NCI-H2171 (cell line): ENCODE data around the gene MAGI2.

ENCODE experiments used
- DNase-seq: peaks from one replicate; lab custom pipeline; 2025; lab: John Stamatoyannopoulos, UW

MAGI2 gene

DNA sequence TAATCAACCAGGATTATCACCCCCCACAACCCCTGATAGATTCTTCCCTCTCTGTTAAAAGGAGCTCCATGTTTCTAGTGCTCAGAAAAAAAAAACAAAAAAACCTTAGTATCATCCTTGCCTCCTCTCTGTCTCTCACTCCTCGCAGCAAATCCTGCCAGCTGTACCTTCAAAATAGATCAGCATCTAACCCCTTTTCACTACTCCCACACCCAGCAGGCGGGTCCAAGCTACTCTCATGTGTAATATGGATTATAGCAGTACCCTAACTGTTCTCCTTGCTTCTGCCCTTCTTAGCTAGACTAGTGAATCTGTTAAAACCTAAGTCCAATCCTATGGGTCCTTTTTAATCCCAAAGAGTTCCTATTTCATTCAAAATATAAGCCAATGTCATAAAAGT is 667.4 kb downstream of the MAGI2 start:
- DNase-seq, result no peak

DNA sequence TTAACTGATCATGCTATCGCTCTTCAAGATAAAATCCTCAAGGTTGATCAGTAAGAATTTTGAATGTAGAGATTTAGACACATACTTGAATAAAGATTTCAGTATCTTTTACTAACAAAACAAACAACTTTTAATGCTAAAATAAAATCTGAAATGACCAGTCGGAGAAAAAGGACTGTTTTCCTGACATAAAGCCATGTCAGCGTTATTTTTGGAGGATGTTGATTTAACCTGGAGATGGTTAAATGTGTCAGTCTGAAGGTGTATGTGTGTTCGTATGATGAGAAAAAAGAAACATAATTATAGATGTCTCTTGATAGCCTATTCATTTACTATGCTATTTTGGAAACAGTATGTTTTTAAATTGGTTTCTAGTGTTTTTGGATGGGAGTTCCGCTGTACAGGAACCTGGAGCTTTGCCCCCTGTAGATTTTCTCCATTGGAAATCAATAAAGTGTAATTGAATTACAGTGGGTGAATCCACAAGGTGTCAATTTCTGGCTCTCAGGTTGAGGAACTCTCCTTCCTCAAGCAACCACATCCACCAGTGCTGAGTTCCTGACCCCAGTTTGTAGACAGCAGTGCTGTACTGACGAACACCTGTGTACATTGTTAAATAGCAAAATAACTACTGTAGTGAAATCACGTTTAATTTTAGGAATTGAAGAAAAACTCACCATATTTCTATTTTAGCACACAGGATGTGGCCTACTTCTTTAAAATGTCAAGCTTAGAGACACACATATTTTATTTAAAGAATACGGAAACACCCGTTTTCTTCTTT is 670.1 kb downstream of the MAGI2 start:
- DNase-seq, result no peak

DNA sequence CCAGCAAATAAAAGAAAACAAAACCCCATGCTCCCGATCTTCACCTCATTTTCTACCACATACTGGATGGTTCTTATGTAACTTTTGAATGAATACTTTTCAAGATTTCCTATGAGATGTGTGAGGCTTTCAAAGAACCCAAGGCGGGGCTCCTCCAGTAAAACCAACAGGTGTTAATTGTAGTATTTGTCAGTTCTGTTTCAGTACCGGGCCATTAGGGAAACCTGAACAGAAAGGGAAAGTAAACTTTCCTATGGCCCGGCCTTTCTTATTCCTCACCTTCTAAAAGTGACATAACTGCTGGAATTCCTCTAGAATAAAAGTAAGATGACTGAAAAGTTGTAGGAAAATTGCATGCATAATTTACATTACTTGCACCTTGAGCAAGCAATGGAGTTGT is 672.9 kb downstream of the MAGI2 start:
- DNase-seq, result no peak

DNA sequence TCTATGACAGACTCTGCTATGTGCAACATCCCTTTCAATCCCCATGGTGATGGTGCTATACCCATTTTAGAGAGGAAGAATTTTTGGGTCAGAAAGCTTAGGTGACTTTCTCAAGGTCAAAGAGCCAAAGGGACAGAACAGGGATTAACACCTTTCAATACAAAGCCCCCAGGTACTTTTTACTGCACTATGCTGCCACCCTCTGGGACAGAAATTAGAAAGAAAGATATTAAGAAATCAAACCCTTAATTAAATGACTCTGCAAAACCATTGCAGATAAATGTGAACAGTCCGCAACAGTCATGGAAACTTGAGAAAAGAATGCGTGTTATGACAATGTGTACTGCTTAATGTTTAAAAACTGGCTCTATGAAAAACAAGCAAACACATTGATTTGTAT is 673.7 kb downstream of the MAGI2 start:
- DNase-seq, result no peak

DNA sequence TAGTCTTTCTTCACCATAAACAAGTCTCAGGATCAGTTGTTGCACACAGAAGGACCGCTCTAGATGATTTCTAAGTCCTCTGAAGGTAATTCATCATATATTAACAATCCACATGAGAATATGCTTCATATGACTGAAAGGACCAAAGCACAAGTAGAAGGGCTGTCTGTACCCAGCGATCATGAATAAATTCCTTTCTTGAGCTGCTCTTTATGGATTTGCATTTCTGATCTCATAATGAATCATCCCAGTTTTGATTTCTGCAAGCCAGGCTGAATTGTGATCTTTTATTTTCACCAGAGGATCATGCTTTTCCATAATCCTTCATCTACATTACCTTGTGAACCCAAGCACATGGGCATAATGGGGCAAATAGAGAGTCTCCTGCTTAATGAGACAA is 675.6 kb downstream of the MAGI2 start:
- no peak for DNase-seq

DNA sequence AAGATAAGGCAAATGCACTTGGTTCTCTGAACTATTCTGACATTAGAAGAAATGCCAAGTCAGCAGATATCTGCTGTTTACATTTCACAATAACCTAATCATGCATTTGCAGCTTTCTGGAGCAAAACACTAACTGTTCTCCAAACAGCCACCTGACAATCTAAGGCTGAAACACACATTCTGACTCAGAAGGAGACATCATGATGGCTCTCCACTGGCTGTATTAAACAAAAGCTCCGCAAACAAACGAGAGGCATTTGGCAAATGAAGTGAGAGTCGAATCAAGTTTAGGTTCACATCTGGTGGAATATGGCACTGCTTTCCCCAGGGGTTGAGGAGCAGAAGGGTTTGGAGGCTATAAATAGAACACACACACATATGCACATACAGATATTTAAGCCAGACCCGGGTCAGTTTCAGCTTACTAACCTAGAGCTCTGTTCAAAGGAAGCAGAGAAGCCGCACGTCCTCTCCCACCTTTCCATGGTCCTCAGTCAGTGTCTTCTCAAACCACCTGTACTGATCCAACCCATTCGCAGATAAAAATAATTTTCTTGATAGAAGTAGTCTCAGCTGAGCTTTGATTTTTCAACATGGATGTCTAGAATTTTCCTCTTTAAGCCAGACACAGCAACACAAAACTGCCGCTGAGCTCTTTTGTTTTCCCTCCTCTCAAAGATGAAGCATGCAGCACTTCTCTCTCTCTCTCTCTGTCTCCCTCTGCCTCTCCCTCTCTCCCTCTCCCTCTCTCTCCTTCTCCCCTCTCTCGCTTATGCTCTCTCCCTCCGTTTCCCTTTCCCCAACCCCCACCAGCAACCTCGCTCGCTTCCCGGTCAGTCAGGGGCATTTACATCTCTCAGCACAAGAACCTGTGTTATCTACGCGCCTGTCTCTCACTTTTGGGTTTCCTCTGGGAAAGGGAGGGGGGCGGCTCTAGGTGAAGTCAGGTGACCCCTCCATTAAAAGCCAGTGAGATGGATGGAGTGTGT is 682.8 kb downstream of the MAGI2 start:
- DNase-seq, result peak; percentile 85

DNA sequence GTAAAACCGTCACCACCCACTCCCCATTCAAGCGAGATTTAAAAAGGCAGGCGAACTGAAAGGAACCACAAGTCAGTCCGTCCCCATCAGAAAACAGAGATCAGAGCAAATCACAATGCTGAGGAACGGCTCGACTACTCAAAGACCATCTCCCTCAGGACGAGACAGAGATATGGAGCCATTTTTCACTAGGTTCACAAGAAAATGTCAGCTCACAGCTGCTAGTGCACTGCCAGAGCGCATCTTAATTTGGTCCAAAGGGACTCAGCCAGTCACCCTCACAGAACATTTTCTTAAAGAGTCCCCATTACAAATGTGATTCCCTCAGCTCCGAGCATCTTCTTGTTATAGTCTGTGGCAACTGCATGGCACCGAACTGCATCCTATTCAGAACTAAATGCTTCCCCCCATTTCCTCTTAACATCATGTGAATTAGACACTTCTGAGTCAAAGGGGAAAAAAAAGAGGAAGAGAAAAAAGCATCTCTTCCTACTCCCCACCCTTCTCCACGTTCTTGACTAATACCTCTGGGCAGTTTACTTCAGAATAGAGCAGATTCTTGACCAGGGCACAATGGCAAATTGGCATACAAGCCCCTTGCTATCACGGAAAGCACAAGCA is 683.9 kb downstream of the MAGI2 start:
- DNase-seq, result no peak

DNA sequence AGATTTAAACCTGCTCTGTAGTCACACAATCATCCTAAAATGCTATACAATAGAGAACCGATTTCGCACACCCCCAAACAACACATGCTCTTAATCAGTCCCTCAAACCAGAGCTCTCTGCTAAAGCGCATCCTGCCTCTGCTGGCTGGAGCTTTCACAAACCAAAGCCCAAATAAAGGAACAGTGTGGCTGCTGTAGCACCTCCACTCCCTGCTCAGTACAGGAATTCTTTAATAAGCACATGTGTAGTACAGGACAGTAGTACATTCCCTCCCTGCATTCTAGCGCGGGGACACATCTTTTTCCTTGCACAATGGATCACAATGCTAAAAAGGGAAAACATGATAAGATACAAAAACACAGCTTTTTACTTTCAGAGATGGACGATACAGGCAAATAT is 684.6 kb downstream of the MAGI2 start:
- DNase-seq, result no peak

DNA sequence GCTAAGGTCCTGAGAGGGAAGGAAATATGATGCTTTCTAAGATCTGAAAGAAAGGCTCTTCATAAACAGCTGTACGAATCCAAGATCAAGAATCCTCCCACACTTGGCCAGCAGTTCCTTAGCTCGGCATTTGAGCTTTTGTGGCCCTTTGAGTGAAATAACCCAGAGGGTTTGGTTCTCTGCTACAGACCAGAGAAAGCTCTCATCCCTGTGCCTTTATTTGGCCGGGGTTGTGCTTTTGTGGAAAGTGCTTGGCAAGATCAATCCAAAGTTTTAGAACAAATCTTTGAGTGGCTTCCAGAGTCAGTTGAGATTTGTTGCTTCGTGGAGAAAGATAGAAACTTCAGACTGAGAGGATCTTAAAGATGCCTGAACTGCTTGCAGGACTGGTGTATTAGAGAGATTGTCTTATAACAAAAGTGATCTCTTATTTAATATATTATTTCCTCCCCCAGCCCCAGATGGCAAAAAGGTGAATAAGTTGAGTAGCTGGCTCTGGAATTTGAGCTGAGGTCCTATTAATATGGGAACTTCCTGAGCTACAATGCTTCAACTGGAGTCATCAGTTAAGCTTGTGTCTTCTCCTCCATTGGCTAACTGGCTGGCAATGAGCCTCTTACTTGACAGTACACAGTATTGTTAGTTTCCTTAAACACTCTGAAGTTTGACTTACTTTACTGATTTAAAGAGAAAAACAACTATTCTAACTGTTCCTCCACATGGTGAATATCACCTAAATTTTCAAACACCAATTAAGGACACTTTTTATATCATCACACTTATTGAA is 687.3 kb downstream of the MAGI2 start:
- no peak for DNase-seq

DNA sequence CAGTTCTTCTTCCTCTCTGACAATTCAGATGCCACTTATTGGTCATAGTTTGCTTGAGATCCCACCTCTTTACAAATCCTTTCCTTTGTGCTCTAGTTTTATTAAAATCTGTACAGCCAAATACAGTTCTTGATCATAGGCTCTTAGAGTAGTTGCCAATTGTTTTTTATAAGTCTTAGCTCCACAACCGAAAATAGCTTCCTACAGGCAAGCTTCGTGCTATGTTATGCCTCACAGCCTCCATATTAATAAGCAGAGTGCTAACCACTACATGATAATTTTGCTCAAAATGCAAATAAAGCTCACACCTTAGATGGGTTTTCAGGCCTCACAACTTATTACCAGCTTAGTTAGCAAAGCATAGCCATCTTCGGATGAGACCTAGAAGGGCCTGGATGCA is 688.9 kb downstream of the MAGI2 start:
- DNase-seq, result no peak

DNA sequence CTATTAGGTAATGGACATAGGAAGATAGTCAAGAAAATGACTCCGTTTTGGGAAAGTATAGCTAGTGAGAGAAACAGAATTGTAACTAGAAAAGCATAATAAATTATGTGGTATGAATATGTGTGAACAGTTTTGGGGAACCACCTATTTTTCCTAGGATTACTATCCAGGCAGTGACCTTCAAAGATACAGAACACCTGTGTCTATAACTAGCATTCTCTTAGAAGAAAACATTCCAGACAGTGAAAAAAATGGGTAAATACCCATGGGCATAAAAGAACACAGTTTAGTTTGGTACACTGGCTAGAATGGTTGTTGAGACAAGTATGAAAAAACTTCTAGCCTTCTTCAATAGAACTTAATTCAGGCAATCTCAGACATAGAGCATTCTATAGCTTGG is 690.8 kb downstream of the MAGI2 start:
- DNase-seq, result no peak

DNA sequence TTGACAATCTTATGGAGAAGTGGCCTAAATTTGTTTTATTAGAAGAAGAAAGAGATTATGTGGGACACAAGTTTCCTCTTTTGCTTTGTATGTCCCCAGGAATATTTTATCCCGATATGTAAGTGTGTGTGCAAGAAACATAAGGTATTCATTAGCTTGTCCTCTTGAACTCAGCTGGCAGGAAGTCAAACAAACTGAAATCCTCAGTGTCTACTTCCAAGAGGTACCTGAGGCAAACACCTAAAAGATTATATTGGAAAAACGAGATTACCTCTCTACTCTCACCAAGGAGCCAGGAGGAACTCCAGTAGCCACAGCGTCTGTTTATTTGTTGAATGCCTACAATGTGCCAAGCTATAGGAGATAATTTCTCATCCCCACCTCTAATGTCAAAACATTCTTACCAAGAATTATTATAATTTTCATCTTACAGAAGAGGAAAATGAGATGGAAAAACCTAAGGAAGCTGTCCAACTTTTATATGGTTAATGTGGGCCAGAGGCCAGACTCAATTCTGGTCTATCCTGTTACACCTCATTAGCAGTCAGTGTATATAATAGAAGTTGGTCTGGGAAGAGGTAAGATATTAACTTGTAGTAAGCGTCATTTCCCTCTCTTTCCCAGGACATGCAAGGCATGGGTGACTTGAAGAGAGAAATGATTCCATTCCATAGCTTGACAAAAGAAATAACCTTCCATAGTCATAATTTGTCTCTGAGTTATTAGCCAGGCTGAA is 692.7 kb downstream of the MAGI2 start:
- DNase-seq, result no peak

DNA sequence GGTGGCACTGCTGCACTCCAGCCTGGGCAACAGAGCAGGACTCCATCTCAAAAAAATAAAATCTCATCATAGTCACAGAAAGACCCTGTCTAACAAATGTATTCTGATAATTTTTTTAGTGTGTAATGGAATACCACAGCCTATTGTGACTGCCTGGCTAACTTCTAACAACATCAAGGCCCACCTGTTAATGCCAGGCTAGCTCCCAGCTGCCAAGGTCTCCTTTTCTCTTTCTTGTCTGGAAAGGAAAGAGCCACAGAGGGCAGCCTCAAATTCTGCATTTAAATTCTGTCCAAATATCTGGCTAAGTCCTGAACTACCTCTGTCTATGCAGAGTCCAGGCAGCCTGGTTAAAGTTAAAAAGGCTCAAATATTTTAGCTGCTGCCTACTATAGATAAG is 700.9 kb downstream of the MAGI2 start:
- DNase-seq, result no peak

DNA sequence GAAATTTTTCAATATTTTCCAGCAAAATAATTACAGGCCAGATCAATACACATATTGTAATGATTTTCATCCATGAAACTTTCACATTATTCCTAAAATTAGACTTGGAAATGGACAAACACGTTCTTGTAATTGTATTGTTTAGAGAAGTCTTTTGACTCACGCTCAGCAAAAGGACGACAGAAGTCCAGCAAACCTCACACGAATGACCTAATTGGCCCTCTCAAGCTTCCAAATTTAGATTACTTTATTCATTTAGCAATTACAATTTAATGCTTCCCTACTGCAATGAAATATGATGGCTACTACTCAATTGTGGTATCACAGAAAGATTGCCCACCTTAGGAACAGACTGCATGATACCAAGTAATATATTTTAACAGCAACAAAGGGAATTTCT is 702.2 kb downstream of the MAGI2 start:
- DNase-seq, result no peak

DNA sequence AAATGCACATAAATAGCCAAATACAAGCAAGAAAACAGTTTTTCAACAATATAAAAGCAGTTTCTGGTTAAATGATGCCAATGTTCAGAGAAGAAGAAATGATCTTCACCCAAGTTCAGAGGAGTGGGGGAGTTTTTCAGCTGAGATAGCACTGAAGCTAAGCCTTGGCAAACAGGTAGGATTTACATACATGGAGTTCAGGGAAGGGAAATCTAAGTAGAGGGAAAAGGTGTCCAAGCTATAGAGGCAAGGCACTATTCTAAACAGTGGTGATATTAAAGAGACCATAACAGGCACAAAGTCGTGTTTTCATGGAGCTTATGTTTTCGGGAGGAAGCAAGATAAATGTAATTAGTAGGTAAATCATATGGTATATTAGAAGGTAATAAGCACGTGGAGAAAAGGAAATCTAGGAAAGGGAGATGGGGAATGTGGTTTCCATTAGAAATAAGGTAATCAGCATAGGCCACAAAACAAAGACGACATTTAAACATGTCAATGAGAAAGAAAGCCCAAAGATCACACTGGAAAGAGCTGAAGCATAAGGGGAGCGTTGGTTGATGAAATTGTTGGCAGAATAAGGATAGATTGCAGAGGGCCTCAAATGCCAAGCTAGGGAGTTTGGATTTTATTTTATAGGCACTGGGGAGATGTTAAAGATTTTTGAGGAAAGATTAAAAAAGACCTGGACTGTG is 704.3 kb downstream of the MAGI2 start:
- no peak for DNase-seq

DNA sequence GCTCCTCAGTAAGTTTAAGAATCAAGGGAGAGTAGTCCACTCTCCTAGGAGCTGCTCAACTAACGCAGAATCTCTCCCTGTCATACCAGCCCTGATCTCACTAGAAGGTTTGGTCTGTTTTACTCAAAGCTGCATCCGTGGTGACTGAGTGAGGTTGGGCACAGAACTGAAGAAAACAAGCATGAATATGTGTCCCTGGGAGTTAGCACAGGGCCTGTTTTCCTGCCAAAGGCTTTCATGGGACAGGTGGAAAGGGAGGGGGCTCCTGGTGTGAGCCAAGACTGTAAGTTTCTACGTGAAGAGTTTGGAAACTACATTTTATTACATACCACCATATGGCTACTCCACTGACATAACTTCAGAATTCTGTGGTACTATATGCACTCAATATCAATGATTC is 705.9 kb downstream of the MAGI2 start:
- no peak for DNase-seq

DNA sequence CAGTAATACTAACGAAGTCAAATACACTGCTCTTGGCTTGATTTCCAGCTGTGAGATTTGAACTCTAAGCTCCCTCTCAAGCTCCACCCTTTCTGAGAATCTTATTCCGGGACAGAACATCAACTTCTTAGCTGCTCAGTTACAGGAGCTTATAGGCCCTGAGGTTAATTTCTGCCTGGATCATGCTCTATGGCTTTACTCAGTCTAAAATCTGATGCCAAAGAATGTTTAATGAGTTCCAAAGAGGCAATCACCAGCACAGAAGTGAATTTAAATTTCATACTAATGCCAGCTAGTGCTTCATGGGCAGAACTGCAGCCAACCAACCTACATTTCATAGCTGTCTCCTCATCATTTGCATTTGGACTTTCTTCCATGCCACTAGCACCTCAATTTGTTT is 707.2 kb downstream of the MAGI2 start:
- DNase-seq, result no peak

DNA sequence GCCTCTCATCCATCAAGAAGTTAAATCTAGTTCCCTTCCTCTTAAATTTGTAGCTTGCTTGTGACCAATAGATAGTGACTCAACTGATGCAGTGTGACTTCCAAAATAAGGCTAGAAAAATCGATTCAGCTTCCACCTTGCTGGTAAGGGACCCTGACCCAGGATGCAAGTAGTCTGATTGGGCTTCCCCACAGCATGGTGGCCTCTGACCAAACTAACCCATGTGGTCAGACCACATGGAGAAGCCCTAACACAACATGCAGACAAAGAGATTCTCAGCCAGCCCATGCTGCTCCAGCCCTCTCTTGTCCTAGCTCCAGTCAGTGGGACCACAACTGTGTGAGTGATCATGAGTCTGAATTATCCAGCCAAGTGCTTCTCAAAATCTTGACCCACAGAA is 710.8 kb downstream of the MAGI2 start:
- no peak for DNase-seq

DNA sequence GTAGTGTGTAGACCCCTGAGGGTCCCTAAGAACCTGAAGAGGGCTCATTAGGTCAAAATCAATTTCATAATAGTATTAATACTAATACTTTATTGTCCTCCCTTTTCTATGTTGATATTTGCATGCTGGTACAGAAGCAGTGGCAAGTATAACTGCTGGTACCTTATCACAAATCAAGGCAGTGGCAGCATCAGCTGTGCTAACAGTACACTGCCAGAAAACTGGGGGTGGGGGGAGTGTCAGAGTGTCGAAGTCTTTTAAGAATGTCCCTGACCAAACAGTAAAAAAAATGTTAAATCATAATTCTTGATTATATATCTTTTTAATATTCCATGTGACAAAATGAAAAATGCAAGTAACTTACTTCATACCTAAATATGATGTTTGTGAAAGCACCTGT is 716.9 kb downstream of the MAGI2 start:
- no peak for DNase-seq

DNA sequence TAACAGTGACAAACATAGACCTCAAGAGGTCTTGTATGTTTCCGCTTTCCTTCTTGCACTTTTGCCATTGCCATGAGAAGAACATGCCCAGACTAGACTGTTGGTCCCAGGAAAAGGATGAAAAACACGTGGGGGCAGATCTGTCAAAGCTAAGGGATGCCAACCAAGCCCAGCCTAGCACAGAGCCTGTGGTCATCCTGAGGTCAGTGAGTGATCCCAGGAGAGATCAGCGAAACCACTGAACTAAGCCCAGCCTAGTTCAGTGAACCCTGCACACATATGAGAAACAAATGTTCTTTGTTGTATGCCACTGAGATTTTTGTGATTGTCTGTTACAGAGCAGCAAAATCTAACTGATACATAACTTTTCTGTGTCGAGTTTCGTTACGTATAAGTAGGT is 718.8 kb downstream of the MAGI2 start:
- no peak for DNase-seq

DNA sequence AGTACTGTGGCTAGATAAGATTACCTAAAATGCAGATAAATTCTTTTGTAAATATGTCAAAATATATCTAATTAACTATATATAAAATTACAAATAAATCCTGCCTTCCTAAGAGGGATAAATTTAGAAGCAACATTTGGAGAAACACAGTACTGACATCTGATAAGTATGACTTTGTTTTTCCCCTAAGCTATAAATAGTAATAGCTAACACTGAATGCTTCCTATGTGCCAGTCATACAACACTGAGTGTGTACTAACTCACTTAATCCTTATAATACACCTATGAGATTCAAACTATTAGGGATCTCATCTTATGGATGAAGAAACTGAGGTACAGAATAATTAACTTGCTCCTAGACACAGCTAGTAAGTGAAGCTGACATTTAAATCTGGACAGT is 733.4 kb downstream of the MAGI2 start:
- no peak for DNase-seq
